ENCODE data around the gene TUBGCP3.

- TF ChIP-seq CTCF (IDR thresholded peaks at IDR 0.05) (no peak), POLR2A (IDR thresholded peaks at IDR 0.05) (no peak)
These were observed 49.3 kb upstream of the TUBGCP3 start for GRCh38 chr13:112637017-112637801.
